IMR-90 (cell line): ENCODE measurements around the gene SURF4. TPM values are rescaled to one million over a fixed set of nuclear protein-coding genes. Genes with fewer than 3 reads are reported as not detected.

Source experiments
- ATAC-seq: fragments of 200-7000 bp; cut with Tn5 transposase; 2 replicates; pipeline ENCODE4 v1.9.1; 2020; ENCODE audit warnings: low read depth, mild to moderate bottlenecking, moderate library complexity
- BruUV-seq: library from RNA; stranded (reverse); fragments of 400-500 nt; replicated peaks from 2 replicates; lab custom pipeline; 2021; lab: Mats Ljungman, UMichigan
- CTCF ChIA-PET: fragments of 300-600 bp; formaldehyde crosslinking; extraction: SDS; loops from one replicate; lab custom pipeline; 2021; ENCODE audit warnings: antibody characterized with exemption; lab: Yijun Ruan, JAX
- POLR2A ChIA-PET: fragments of 300-600 bp; sonication (Branson Sonifier 250); formaldehyde crosslinking; loops from one replicate; lab custom pipeline; 2022; ENCODE audit warnings: antibody characterized with exemption; ENCODE audit not compliant: unreplicated experiment; lab: Charles Lee
- DNase-seq: peaks from one replicate; pipeline ENCODE4 v3.0.0; 2013
- H2AFZ ChIP-seq: replicated peaks from 2 replicates; pipeline ENCODE3; 2013; ENCODE audit warnings: low read length, mild to moderate bottlenecking; ENCODE audit not compliant: poor library complexity
- H2AK5ac ChIP-seq: 2 replicates; pipeline ENCODE4 v1.6.1; 2013; ENCODE audit warnings: low read depth, low read length, inconsistent platforms
- H2AK9ac ChIP-seq: replicated peaks from 2 replicates; pipeline ENCODE3; 2013; ENCODE audit warnings: mild to moderate bottlenecking, low read depth, low read length, moderate library complexity; ENCODE audit not compliant: poor library complexity
- H2BK120ac ChIP-seq: 2 replicates; pipeline ENCODE4 v1.6.1; 2013; ENCODE audit warnings: low read depth, low read length, inconsistent platforms
- H2BK15ac ChIP-seq: 3 replicates; pipeline ENCODE4 v1.6.1; 2013; ENCODE audit warnings: low read depth, low read length, inconsistent platforms
- H2BK20ac ChIP-seq: 2 replicates; pipeline ENCODE4 v1.6.1; 2013; ENCODE audit warnings: low read depth, mild to moderate bottlenecking, inconsistent platforms, low read length, moderate library complexity
- H2BK5ac ChIP-seq: 2 replicates; pipeline ENCODE4 v1.6.1; 2013; ENCODE audit warnings: mild to moderate bottlenecking, low read depth, low read length, inconsistent platforms; ENCODE audit not compliant: poor library complexity, severe bottlenecking
- H3K14ac ChIP-seq: replicated peaks from 2 replicates; pipeline ENCODE4 v1.6.1; 2013; ENCODE audit warnings: low read depth, low read length, inconsistent platforms
- H3K18ac ChIP-seq: 2 replicates; pipeline ENCODE4 v1.6.1; 2013; ENCODE audit warnings: low read depth, low read length, control low read depth
- H3K23ac ChIP-seq: 2 replicates; pipeline ENCODE4 v1.6.1; 2013; ENCODE audit warnings: low read depth, low read length, inconsistent platforms
- H3K27ac ChIP-seq: 2 replicates; pipeline ENCODE4 v1.5.1; 2013; ENCODE audit warnings: mild to moderate bottlenecking, control low read depth, low read length; ENCODE audit not compliant: insufficient read depth
- H3K27me3 ChIP-seq: 2 replicates; pipeline ENCODE4 v1.6.1; 2013; ENCODE audit warnings: low read length; ENCODE audit not compliant: control insufficient read depth, insufficient read depth
- H3K36me3 ChIP-seq: 2 replicates; pipeline ENCODE4 v1.6.1; 2013; ENCODE audit warnings: low read length, mixed read lengths; ENCODE audit not compliant: control insufficient read depth, insufficient read depth
- H3K4ac ChIP-seq: 2 replicates; pipeline ENCODE4 v1.6.1; 2013; ENCODE audit warnings: low read depth, low read length, inconsistent platforms
- H3K4me1 ChIP-seq: 2 replicates; pipeline ENCODE4 v1.6.1; 2013; ENCODE audit warnings: low read length, mixed read lengths; ENCODE audit not compliant: control insufficient read depth, insufficient read depth
- H3K4me2 ChIP-seq: 2 replicates; pipeline ENCODE4 v1.6.1; 2013; ENCODE audit warnings: low read depth, mild to moderate bottlenecking, control low read depth, low read length, moderate library complexity
- H3K4me3 ChIP-seq: 2 replicates; pipeline ENCODE4 v1.5.1; 2013; ENCODE audit warnings: low read depth, mild to moderate bottlenecking, control low read depth, low read length, moderate library complexity; ENCODE audit not compliant: insufficient read depth
- H3K56ac ChIP-seq: 2 replicates; pipeline ENCODE4 v1.6.1; 2013; ENCODE audit warnings: low read length, inconsistent platforms; ENCODE audit not compliant: insufficient read depth; ENCODE audit errors: extremely low read depth
- H3K79me1 ChIP-seq, 2 experiments: 2 replicates each; pipeline ENCODE4 v1.6.1; 2013; ENCODE audit warnings: low read length in 2 of 2, inconsistent platforms in 1 of 2, low read depth in 1 of 2
- H3K9ac ChIP-seq: 2 replicates; pipeline ENCODE4 v1.6.1; 2013; ENCODE audit warnings: low read depth, low read length, control low read depth
- H3K9me1 ChIP-seq: 2 replicates; pipeline ENCODE4 v1.6.1; 2013; ENCODE audit warnings: low read length, inconsistent platforms; ENCODE audit not compliant: insufficient read depth
- H3K9me3 ChIP-seq: 2 replicates; pipeline ENCODE4 v1.6.1; 2013; ENCODE audit warnings: low read length; ENCODE audit not compliant: control insufficient read depth, insufficient read depth
- H4K20me1 ChIP-seq: 2 replicates; pipeline ENCODE4 v1.6.1; 2013; ENCODE audit warnings: low read length, inconsistent platforms; ENCODE audit not compliant: insufficient read depth
- H4K5ac ChIP-seq: 2 replicates; pipeline ENCODE4 v1.6.1; 2013; ENCODE audit warnings: mild to moderate bottlenecking, low read depth, low read length, control low read depth
- H4K8ac ChIP-seq, 2 experiments: 2 replicates each; pipeline ENCODE4 v1.6.1; 2013; ENCODE audit warnings: low read depth in 2 of 2, low read length in 2 of 2, control low read depth in 1 of 2, inconsistent platforms in 1 of 2
- H4K91ac ChIP-seq: 2 replicates; pipeline ENCODE4 v1.6.1; 2013; ENCODE audit warnings: low read depth, low read length, inconsistent platforms; ENCODE audit not compliant: insufficient read depth
- BHLHE40 ChIP-seq: fragments of 150-350 bp; IDR thresholded peaks from 2 replicates; pipeline ENCODE4 v1.6.1; 2016; ENCODE audit warnings: mild to moderate bottlenecking, low read depth, low read length
- RFX5 ChIP-seq: IDR thresholded peaks from 2 replicates; pipeline ENCODE4 v1.8.0; 2012; ENCODE audit warnings: low read depth, mild to moderate bottlenecking, low read length, moderate library complexity
- WGBS, 2 experiments: methylation state at CpG; one replicate each; pipeline versions ENCODE4 v1.1.5 to v1.1.7; 2013; ENCODE audit warnings: missing lambda C conversion rate in 2 of 2; ENCODE audit not compliant: insufficient read length in 1 of 2; ENCODE audit errors: extremely low coverage in 2 of 2; 5-methylcytosine and 5-hydroxymethylcytosine counted together
- dilution Hi-C: fragments of 300-500 bp; cut with HindIII; formaldehyde crosslinking; loops from one replicate; pipeline ENCODE4 v1.14.3; 2018; ENCODE audit warnings: low sequenced_read_pairs; ENCODE audit not compliant: unreplicated experiment
- in situ Hi-C: fragments of 300-500 bp; cut with MboI; formaldehyde crosslinking; loops from 3 replicates; pipeline ENCODE4 v1.14.3; 2019; ENCODE audit warnings: low sequenced_read_pairs, inconsistent platforms, mixed read lengths
- intact Hi-C: fragments of 100-400 bp; cut with micrococcal nuclease; formaldehyde crosslinking; loops from 2 replicates; pipeline ENCODE4 v1.10.0; 2022
- polyA plus RNA-seq, 3 experiments: library from polyadenylated mRNA; depleted of rRNA; stranded (reverse); fragments of >200 nt; gene quantifications; 2 replicates each; pipeline ENCODE4 v1.2.3, GENCODE V29; 2012; ENCODE audit warnings: low replicate concordance in 1 of 3
- total RNA-seq: library from RNA; depleted of rRNA; stranded (reverse); fragments of >200 nt; gene quantifications from 2 replicates; pipeline ENCODE4 v1.2.3, GENCODE V29; 2012

The SURF4 gene
- total and polyA plus RNA-seq, 2 of the 4 experiments (the other 2 are of a cell fraction), result 307 to 532 TPM

GRCh38 chr9:133323211-133323610 lies 52.6 kb downstream of the SURF4 start:
- CTCF ChIA-PET, result no interaction called here
- no peak overlapping the region for H2BK20ac ChIP-seq
- H3K4me2 ChIP-seq, result no peak overlapping the region
- DNase-seq (no peak), ATAC-seq (no peak)
- H4K20me1 ChIP-seq, result no peaks in the 10 kb centered on the region
- no peak overlapping the region for H4K91ac ChIP-seq
- no peak overlapping the region for H4K8ac ChIP-seq
- no peak overlapping the region for H3K56ac ChIP-seq
- no peak for TF ChIP-seq RFX5
- TF ChIP-seq BHLHE40, result no peak
- POLR2A ChIA-PET, result no interaction called here
- H2AK5ac ChIP-seq, result no peak overlapping the region
- no peak overlapping the region for H3K4me3 ChIP-seq
- H3K27ac ChIP-seq, result no peak overlapping the region
- H3K18ac ChIP-seq, result no peak overlapping the region
- in situ Hi-C loops, result no loop called here
- no peak overlapping the region for H3K4ac ChIP-seq
- dilution Hi-C loops, result no loop called here
- no peak overlapping the region for H2BK120ac ChIP-seq
- H3K9ac ChIP-seq, result no peak overlapping the region
- no peak overlapping the region for H2AFZ ChIP-seq
- no peaks in the 10 kb centered on the region for H3K36me3 ChIP-seq
- intact Hi-C loops, result no loop called here
- H3K4me1 ChIP-seq, result no peaks in the 10 kb centered on the region
- no peaks in the 10 kb centered on the region for H3K9me1 ChIP-seq
- no peak overlapping the region for H2AK9ac ChIP-seq
- WGBS, 2 experiments, result 93% methylated on average over 5 of the region's 10 CpGs; no CpG with 5 or more reads in 1 of the 2 experiments
- H2BK15ac ChIP-seq, result no peak overlapping the region
- H3K9me3 ChIP-seq, result no peaks in the 10 kb centered on the region
- no peak overlapping the region for H2BK5ac ChIP-seq
- no peak overlapping the region for H4K5ac ChIP-seq
- no peak overlapping the region for H3K23ac ChIP-seq
- peaks cover 21% of the 10 kb centered on the region for H3K27me3 ChIP-seq
- BruUV-seq, result no TSS peak
- H3K79me1 ChIP-seq, result no peaks in the 10 kb centered on the region
- no peak overlapping the region for H3K14ac ChIP-seq
